ENCODE results near the gene ELK1. TPM values are rescaled to one million over a fixed set of nuclear protein-coding genes. Genes with fewer than 3 reads are reported as not detected.

The ELK1 gene
- total and polyA plus RNA-seq, 2 of the 8 experiments (the other 6 are each of a cell fraction or from before 2014, with no cell fraction given), result 31.9 to 42.2 TPM

- no peaks in the 10 kb centered on the region for H3K79me1 ChIP-seq (ENCODE audit: low read depth, low read length)
- FAIRE-seq, result no peak
- 63% methylated on average over 4 of the region's 8 CpGs; no CpG with 5 or more reads in 1 of the 2 experiments for WGBS, 2 experiments (ENCODE audit: extremely low coverage in 1 of 2, insufficient coverage in 1 of 2, insufficient read length in 1 of 2, insufficient replicate concordance in 2 of 2, low coverage in 1 of 2, low lambda C conversion rate in 2 of 2, missing lambda C conversion rate in 1 of 2)
- peak; percentile 100 for TF ChIP-seq E2F6 (IDR thresholded peaks at IDR 0.05)
- no peak for TF ChIP-seq KDM5A (IDR thresholded peaks at IDR 0.05; ENCODE audit: low read length)
- TF ChIP-seq SAP30 (IDR thresholded peaks at IDR 0.05; ENCODE audit: insufficient read depth, insufficient replicate concordance, low read length), result no peak
- no peak for TF ChIP-seq ATF2 (IDR thresholded peaks at IDR 0.05; ENCODE audit: low read length)
- TF ChIP-seq HDAC2 (IDR thresholded peaks at IDR 0.05; ENCODE audit: borderline replicate concordance in 1 of 2, low read depth in 2 of 2, low read length in 2 of 2), result no peak; a peak in 1 of 4 replicates
- TF ChIP-seq BRCA1 (IDR thresholded peaks at IDR 0.05; ENCODE audit: low read depth, low read length), result no peak
- no peak for TF ChIP-seq EGR1 (IDR thresholded peaks at IDR 0.05; ENCODE audit: borderline replicate concordance, low read depth, low read length)
- TF ChIP-seq MAX (IDR thresholded peaks at IDR 0.05), result peak; percentile 92
- no peak for TF ChIP-seq GTF2F1 (IDR thresholded peaks at IDR 0.05; ENCODE audit: borderline replicate concordance, low read depth, low read length)
Observed at GRCh38 chrX:47659421-47659726, 9.0 kb upstream of the ELK1 start.

More at GRCh38 chrX:47659421-47659726, 9.0 kb upstream of the ELK1 start:
- peaks cover 0 to 16% (median 10%) of the 10 kb centered on the region in 4 experiments; a peak in 5 of 8 replicates for H3K36me3 ChIP-seq (ENCODE audit: control insufficient read depth in 2 of 4, insufficient read depth in 4 of 4, low read length in 3 of 4)
- no peaks in the 10 kb centered on the region for H4K20me1 ChIP-seq (replicated peaks in 1 of 2; ENCODE audit: control insufficient read depth in 1 of 2, insufficient read depth in 2 of 2, low read length in 2 of 2)
- H2BK20ac ChIP-seq (ENCODE audit: low read length), result no peak overlapping the region
- peak overlapping the region in 1 of 4 experiments; percentile 96; a peak in 2 of 8 replicates for H3K4me3 ChIP-seq (ENCODE audit: extremely low read depth in 1 of 4, insufficient read depth in 2 of 4, low read depth in 3 of 4, low read length in 4 of 4)
- H3K18ac ChIP-seq (ENCODE audit: extremely low read depth, low read length), result no peak overlapping the region
- H3K56ac ChIP-seq (replicated peaks; ENCODE audit: insufficient read length, low read depth, low read length), result no peak overlapping the region
- DNase-seq (ENCODE audit: low read depth in 1 of 2, low spot score in 2 of 2), result no peak
- H2AK5ac ChIP-seq (ENCODE audit: low read depth, low read length), result no peak overlapping the region
- no peak overlapping the region for H2BK120ac ChIP-seq (replicated peaks; ENCODE audit: low read depth, low read length)
- ChIA-PET POLR2A (ENCODE audit: partially characterized antibody) (no interaction called here), CTCF (ENCODE audit: partially characterized antibody) (no interaction called here)
- H3K4me2 ChIP-seq (ENCODE audit: insufficient read depth in 1 of 2, low read depth in 2 of 2, low read length in 2 of 2), result peak overlapping the region in 1 of 2 experiments; percentile 1; a peak in 2 of 4 replicates
- no peaks in the 10 kb centered on the region for H3K23me2 ChIP-seq (ENCODE audit: low read depth, low read length)
- H3K27me3 ChIP-seq (replicated peaks in 1 of 4; ENCODE audit: control insufficient read depth in 3 of 4, extremely low read depth in 1 of 4, insufficient read depth in 3 of 4, low read length in 3 of 4), result peaks cover 0 to 4% (median 1%) of the 10 kb centered on the region in 4 experiments; a peak in 3 of 7 replicates
- no peak overlapping the region for H3K27ac ChIP-seq (ENCODE audit: low read depth, low read length)
- no peak overlapping the region for H4K5ac ChIP-seq (ENCODE audit: insufficient read length, low read depth, low read length)
- no peaks in the 10 kb centered on the region for H3K9me3 ChIP-seq (ENCODE audit: insufficient read depth in 2 of 2, low read depth in 1 of 2, low read length in 1 of 2)
- no peak overlapping the region for H4K8ac ChIP-seq (ENCODE audit: extremely low read depth, insufficient read depth, low read length)
- H2BK15ac ChIP-seq (ENCODE audit: low read length), result no peak overlapping the region
- H2BK5ac ChIP-seq (ENCODE audit: low read depth, low read length), result no peak overlapping the region
- no peak overlapping the region for H2AFZ ChIP-seq (ENCODE audit: low read length)
- H4K91ac ChIP-seq (replicated peaks; ENCODE audit: insufficient read length, low read length), result no peak overlapping the region
- H3K23ac ChIP-seq (ENCODE audit: insufficient read length), result no peak overlapping the region
- no peak overlapping the region for H3K4ac ChIP-seq (replicated peaks; ENCODE audit: insufficient read length, low read depth, low read length)
- H3K9ac ChIP-seq (replicated peaks in 1 of 4; ENCODE audit: extremely low read depth in 1 of 4, low read depth in 3 of 4, low read length in 3 of 4), result no peak overlapping the region
- H3K14ac ChIP-seq (ENCODE audit: insufficient read length), result no peak overlapping the region
- no peaks in the 10 kb centered on the region for H3K79me2 ChIP-seq (ENCODE audit: control insufficient read depth in 1 of 2, insufficient read depth in 2 of 2, low read length in 2 of 2)
- no peaks in the 10 kb centered on the region for H3K4me1 ChIP-seq (replicated peaks in 1 of 4; ENCODE audit: control insufficient read depth in 3 of 4, insufficient read depth in 4 of 4, low read length in 3 of 4)
- H2BK12ac ChIP-seq (ENCODE audit: low read depth, low read length), result no peak overlapping the region

All from H1 (cell line).